GM10847 (cell line): Measurements from ENCODE around the gene FMNL1.
A peak's percentile ranks its signal among the peaks of the same experiment; 100 is the strongest.

ENCODE experiments used
- POLR2A ChIP-seq: IDR thresholded peaks from 2 replicates; pipeline ENCODE4 v1.6.1; 2011; ENCODE audit not compliant: insufficient read length; ENCODE audit errors: extremely low read depth

Gene FMNL1

GRCh38 chr17:45228763-45229539 is 7.3 kb downstream of the FMNL1 start:
- peak; percentile 5 for TF ChIP-seq POLR2A

- no peak for TF ChIP-seq POLR2A
Measured at GRCh38 chr17:45229681-45230409, 8.2 kb downstream of the FMNL1 start.

GRCh38 chr17:45230410-45230786 is 8.7 kb downstream of the FMNL1 start:
- no peak for TF ChIP-seq POLR2A

GRCh38 chr17:45230787-45231480 is 9.2 kb downstream of the FMNL1 start:
- no peak for TF ChIP-seq POLR2A

- TF ChIP-seq POLR2A: no peak
Measured at GRCh38 chr17:45231481-45232116, 9.9 kb downstream of the FMNL1 start.

- TF ChIP-seq POLR2A: no peak
Measured at GRCh38 chr17:45232514-45233422, 11.1 kb downstream of the FMNL1 start.

- no peak for TF ChIP-seq POLR2A
Measured at GRCh38 chr17:45233423-45233924, 11.8 kb downstream of the FMNL1 start.

GRCh38 chr17:45234641-45235415 is 13.1 kb downstream of the FMNL1 start:
- no peak for TF ChIP-seq POLR2A

- no peak for TF ChIP-seq POLR2A
Measured at GRCh38 chr17:45235416-45236281, 14.0 kb downstream of the FMNL1 start.

- TF ChIP-seq POLR2A: no peak
Measured at GRCh38 chr17:45236282-45236606, 14.6 kb downstream of the FMNL1 start.

GRCh38 chr17:45237686-45238085 is 16.0 kb downstream of the FMNL1 start:
- no peak for TF ChIP-seq POLR2A

- TF ChIP-seq POLR2A: no peak
Measured at GRCh38 chr17:45238155-45238774, 16.6 kb downstream of the FMNL1 start.
